Measurements from ENCODE around the gene GNAO1.

DNA sequence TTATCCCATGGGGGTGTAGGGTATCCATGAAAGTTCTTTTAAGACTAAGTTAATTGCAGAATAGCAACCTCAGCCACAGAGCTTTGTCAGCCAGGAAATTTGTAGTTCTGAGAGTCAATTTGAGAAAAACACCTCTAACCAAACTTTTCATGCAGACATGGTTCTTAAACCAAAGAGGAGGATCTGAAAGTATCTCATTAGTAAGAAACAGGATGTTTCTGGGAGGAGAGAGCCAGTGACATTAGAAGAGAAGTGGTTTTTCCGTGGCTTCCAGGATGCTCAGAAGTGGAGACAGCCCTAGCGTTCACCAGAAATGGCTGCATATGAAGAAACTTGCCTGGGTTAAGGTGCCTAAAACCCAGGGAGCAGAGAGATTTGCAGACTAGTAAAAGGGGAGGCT, 7.9 kb downstream of the GNAO1 start:
- TF ChIP-seq POU5F1 (IDR thresholded peaks at IDR 0.05; ENCODE audit: borderline replicate concordance, low read depth, low read length, partially characterized antibody) (no peak), HNRNPUL1 (IDR thresholded peaks at IDR 0.05; ENCODE audit: low read length) (no peak), SMARCA4 (IDR thresholded peaks at IDR 0.05) (no peak), CHD2 (IDR thresholded peaks at IDR 0.05; ENCODE audit: low read depth, low read length) (no peak), HDAC6 (IDR thresholded peaks at IDR 0.05; ENCODE audit: low read depth, low read length) (no peak), NFE2 (IDR thresholded peaks at IDR 0.05; ENCODE audit: low read depth) (no peak), ZSCAN29 (IDR thresholded peaks at IDR 0.05) (no peak), TAF1 (IDR thresholded peaks at IDR 0.05; ENCODE audit: control insufficient read depth, extremely low read depth, insufficient read depth, low read length, severe bottlenecking) (no peak), JUNB (CRISPR knock-in tag; conservative IDR thresholded peaks at IDR 0.05) (no peak)
- TF ChIP-seq, protein P1, sequence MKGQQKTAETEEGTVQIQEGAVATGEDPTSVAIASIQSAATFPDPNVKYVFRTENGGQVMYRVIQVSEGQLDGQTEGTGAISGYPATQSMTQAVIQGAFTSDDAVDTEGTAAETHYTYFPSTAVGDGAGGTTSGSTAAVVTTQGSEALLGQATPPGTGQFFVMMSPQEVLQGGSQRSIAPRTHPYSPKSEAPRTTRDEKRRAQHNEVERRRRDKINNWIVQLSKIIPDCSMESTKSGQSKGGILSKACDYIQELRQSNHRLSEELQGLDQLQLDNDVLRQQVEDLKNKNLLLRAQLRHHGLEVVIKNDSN (CRISPR knock-in tag; IDR thresholded peaks at IDR 0.05) = no peak
- TF ChIP-seq, protein P2, sequence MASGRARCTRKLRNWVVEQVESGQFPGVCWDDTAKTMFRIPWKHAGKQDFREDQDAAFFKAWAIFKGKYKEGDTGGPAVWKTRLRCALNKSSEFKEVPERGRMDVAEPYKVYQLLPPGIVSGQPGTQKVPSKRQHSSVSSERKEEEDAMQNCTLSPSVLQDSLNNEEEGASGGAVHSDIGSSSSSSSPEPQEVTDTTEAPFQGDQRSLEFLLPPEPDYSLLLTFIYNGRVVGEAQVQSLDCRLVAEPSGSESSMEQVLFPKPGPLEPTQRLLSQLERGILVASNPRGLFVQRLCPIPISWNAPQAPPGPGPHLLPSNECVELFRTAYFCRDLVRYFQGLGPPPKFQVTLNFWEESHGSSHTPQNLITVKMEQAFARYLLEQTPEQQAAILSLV (tag; IDR thresholded peaks at IDR 0.05) = no peak
